ENCODE data around the gene P4HTM. TPM values are rescaled to one million over a fixed set of nuclear protein-coding genes. Genes with fewer than 3 reads are reported as not detected.

P4HTM gene
- total and polyA plus RNA-seq, 2 donors (not counting 1 experiment from before 2014, with no cell fraction given), result 48.5 to 70.6 TPM

DNA sequence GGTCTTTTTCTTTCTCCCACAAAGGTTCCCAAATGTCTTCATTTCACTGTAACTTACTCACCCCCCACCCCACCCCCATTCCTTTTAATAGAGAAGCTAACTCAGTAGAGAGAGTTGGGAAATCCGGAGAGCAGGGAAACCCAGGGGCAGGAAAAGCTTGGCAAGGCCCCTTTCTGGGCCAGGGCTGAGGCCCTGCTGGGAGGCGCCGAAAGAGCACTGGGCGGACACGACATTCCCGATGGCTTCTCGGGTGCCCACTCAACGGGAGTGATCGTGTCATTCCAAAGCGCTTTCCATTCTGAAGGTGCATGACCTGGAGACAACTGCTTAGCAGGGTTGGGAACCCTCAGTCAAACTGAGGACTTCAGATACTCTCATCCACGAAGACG, 29.9 kb downstream of the P4HTM start:
- H2AFZ ChIP-seq (ENCODE audit: insufficient read depth, low read depth, low read length, poor library complexity, severe bottlenecking), result peak overlapping the region; percentile 89
- no peaks in the 10 kb centered on the region for H3K9me3 ChIP-seq (ENCODE audit: control extremely low read depth in 1 of 3, control insufficient read depth in 2 of 3, insufficient read depth in 1 of 3, low read length in 2 of 3)
- H3K4me1 ChIP-seq (ENCODE audit: control insufficient read depth in 2 of 2, insufficient read depth in 2 of 2, low read length in 2 of 2), result peaks cover 33 to 47% of the 10 kb centered on the region in 2 donors
- TF ChIP-seq, protein P1, sequence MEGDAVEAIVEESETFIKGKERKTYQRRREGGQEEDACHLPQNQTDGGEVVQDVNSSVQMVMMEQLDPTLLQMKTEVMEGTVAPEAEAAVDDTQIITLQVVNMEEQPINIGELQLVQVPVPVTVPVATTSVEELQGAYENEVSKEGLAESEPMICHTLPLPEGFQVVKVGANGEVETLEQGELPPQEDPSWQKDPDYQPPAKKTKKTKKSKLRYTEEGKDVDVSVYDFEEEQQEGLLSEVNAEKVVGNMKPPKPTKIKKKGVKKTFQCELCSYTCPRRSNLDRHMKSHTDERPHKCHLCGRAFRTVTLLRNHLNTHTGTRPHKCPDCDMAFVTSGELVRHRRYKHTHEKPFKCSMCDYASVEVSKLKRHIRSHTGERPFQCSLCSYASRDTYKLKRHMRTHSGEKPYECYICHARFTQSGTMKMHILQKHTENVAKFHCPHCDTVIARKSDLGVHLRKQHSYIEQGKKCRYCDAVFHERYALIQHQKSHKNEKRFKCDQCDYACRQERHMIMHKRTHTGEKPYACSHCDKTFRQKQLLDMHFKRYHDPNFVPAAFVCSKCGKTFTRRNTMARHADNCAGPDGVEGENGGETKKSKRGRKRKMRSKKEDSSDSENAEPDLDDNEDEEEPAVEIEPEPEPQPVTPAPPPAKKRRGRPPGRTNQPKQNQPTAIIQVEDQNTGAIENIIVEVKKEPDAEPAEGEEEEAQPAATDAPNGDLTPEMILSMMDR (IDR thresholded peaks at IDR 0.05), result no peak
- TF ChIP-seq EZH2 (IDR thresholded peaks at IDR 0.05; ENCODE audit: borderline replicate concordance, insufficient read depth, low read depth, low read length, poor library complexity, severe bottlenecking), result no peak
- H3K79me2 ChIP-seq (ENCODE audit: control insufficient read depth, insufficient read depth, low read length), result peaks cover 40% of the 10 kb centered on the region
- intact Hi-C loops (cut with micrococcal nuclease), result loop anchor here (2.0 to 10.0 kb wide), 4 partner anchors 101 to 463 kb away; partner anchors contain the start of genes ARIH2, DAG1, IP6K2 and PFKFB4
- peak overlapping the region; percentile 96 to 98 for H3K27ac ChIP-seq (ENCODE audit: low read length in 2 of 2)
- peaks cover 51% of the 10 kb centered on the region for H3K4me1 Mint-ChIP-seq
- 34% methylated on average over 12 of the region's 12 CpGs for WGBS (ENCODE audit: insufficient coverage)
- ChIA-PET CTCF (interaction anchor here (0.5 to 3.7 kb wide), 7 partner anchors 8 to 215 kb away, joined by 3 to 52 read pairs (median 4); partner anchors contain the start of genes ARIH2, IMPDH2, P4HTM and WDR6), POLR2A (interaction anchor here (1.4 to 6.4 kb wide), 6 partner anchors 8 to 74 kb away, joined by 4 to 116 read pairs (median 11); partner anchors contain the start of genes IMPDH2, QRICH1 and WDR6)
- ATAC-seq (ENCODE audit: low read depth) (no peak), DNase-seq (no peak)
- H3K4me2 ChIP-seq (replicated peaks; ENCODE audit: low read depth, low read length, poor library complexity, severe bottlenecking), result peak overlapping the region; percentile 98
- no peaks in the 10 kb centered on the region for H3K27me3 ChIP-seq (replicated peaks in 1 of 4; ENCODE audit: control extremely low read depth in 1 of 4, control insufficient read depth in 3 of 4, insufficient read depth in 4 of 4, low read length in 3 of 4)
- peaks cover 10% of the 10 kb centered on the region for H4K20me1 ChIP-seq (ENCODE audit: control insufficient read depth, insufficient read depth, low read length, poor library complexity, severe bottlenecking)
- peak overlapping the region; percentile 97 for H3K27ac Mint-ChIP-seq
- H3K9ac ChIP-seq (ENCODE audit: low read length), result peak overlapping the region; percentile 98
- peak overlapping the region in 4 of 5 experiments; percentile 88 to 92 (median 90) for H3K4me3 ChIP-seq (ENCODE audit: control extremely low read depth in 1 of 5, extremely low read depth in 1 of 5, insufficient read depth in 1 of 5, low read depth in 2 of 5, low read length in 4 of 5)
- H3K36me3 ChIP-seq (replicated peaks in 1 of 2; ENCODE audit: control extremely low read depth in 1 of 2, control insufficient read depth in 1 of 2, extremely low read depth in 1 of 2, insufficient read depth in 2 of 2, low read length in 1 of 2), result peaks cover 1 to 33% of the 10 kb centered on the region in 2 experiments
- peak overlapping the region; percentile 96 for H3K4me3 Mint-ChIP-seq
- no peaks in the 10 kb centered on the region for H3K9me3 Mint-ChIP-seq (ENCODE audit: insufficient read depth)
- no peaks in the 10 kb centered on the region for H3K27me3 Mint-ChIP-seq

Data from B cell (primary cell).